ENCODE results near the gene S100A12.

- TF ChIP-seq, protein P1, sequence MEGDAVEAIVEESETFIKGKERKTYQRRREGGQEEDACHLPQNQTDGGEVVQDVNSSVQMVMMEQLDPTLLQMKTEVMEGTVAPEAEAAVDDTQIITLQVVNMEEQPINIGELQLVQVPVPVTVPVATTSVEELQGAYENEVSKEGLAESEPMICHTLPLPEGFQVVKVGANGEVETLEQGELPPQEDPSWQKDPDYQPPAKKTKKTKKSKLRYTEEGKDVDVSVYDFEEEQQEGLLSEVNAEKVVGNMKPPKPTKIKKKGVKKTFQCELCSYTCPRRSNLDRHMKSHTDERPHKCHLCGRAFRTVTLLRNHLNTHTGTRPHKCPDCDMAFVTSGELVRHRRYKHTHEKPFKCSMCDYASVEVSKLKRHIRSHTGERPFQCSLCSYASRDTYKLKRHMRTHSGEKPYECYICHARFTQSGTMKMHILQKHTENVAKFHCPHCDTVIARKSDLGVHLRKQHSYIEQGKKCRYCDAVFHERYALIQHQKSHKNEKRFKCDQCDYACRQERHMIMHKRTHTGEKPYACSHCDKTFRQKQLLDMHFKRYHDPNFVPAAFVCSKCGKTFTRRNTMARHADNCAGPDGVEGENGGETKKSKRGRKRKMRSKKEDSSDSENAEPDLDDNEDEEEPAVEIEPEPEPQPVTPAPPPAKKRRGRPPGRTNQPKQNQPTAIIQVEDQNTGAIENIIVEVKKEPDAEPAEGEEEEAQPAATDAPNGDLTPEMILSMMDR (IDR thresholded peaks at IDR 0.05; ENCODE audit: insufficient read depth, low read length, poor library complexity, severe bottlenecking), result no peak
- TF ChIP-seq EZH2phosphoT487 (conservative IDR thresholded peaks at IDR 0.05; ENCODE audit: low read length), result no peak
Measured at GRCh38 chr1:153342178-153342577, 33.2 kb downstream of the S100A12 start.

Measured in SU-DHL-6 (cell line).